HUES6 (cell line): ENCODE data around the gene ANAPC13.

Source experiments
- H3K27ac ChIP-seq: 2 replicates; pipeline ENCODE4 v1.7.0; 2013; ENCODE audit warnings: low read depth, mild to moderate bottlenecking, low read length, inconsistent platforms
- H3K27me3 ChIP-seq: 2 replicates; pipeline ENCODE4 v1.6.1; 2013; ENCODE audit warnings: low read length; ENCODE audit not compliant: control insufficient read depth, insufficient read depth
- H3K36me3 ChIP-seq: 2 replicates; pipeline ENCODE4 v1.6.1; 2013; ENCODE audit warnings: low read length; ENCODE audit not compliant: control insufficient read depth, insufficient read depth
- H3K4me1 ChIP-seq: 2 replicates; pipeline ENCODE4 v1.6.1; 2013; ENCODE audit warnings: low read length; ENCODE audit not compliant: control insufficient read depth, insufficient read depth
- H3K4me3 ChIP-seq: 2 replicates; pipeline ENCODE4 v1.5.1; 2013; ENCODE audit warnings: low read depth, low read length
- H3K9ac ChIP-seq: one replicate; pipeline ENCODE4 v1.6.1; 2013; ENCODE audit warnings: mild to moderate bottlenecking, low read length
- H3K9me3 ChIP-seq: 2 replicates; pipeline ENCODE4 v1.6.1; 2013; ENCODE audit warnings: low read depth, low read length; ENCODE audit not compliant: control insufficient read depth, insufficient read depth

The ANAPC13 gene

GRCh38 chr3:134485718-134486576 lies at the start of gene ANAPC13, which contains the start of gene CEP63:
Gene ANAPC13, minus strand, starts transcription at chr3:134485985. Its CDS starts 3,081 bp downstream, at chr3:134482904.
Gene CEP63, plus strand, starts transcription at chr3:134486057. Its CDS starts 9,264 bp downstream, at chr3:134495321.
- Histone ChIP-seq H3K9ac (peak within 1 kb of the TSS; percentile 98), H3K9me3 (no peaks in the 10 kb centered on the region), H3K4me3 (peak within 1 kb of the TSS; percentile 95), H3K36me3 (peaks cover 22% of the 10 kb centered on the region), H3K27me3 (no peaks in the 10 kb centered on the region), H3K27ac (peak within 1 kb of the TSS; percentile 84), H3K4me1 (peaks cover 14% of the 10 kb centered on the region; the same call in 1 of the 2 replicates)

GRCh38 chr3:134535186-134535970 lies 49.6 kb upstream of the ANAPC13 start:
- Histone ChIP-seq H3K36me3 (peaks cover 20% of the 10 kb centered on the region), H3K27ac (no peak overlapping the region), H3K27me3 (no peaks in the 10 kb centered on the region), H3K9ac (no peak overlapping the region), H3K4me1 (no peaks in the 10 kb centered on the region), H3K4me3 (no peak overlapping the region), H3K9me3 (no peaks in the 10 kb centered on the region)

GRCh38 chr3:134533493-134533892 lies 47.7 kb upstream of the ANAPC13 start:
- no peak overlapping the region for H3K4me3 ChIP-seq
- H3K9me3 ChIP-seq: no peaks in the 10 kb centered on the region
- no peaks in the 10 kb centered on the region for H3K27me3 ChIP-seq
- no peak overlapping the region for H3K9ac ChIP-seq
- no peak overlapping the region for H3K27ac ChIP-seq
- H3K4me1 ChIP-seq: no peaks in the 10 kb centered on the region
- peaks cover 14% of the 10 kb centered on the region for H3K36me3 ChIP-seq

- Histone ChIP-seq H3K9ac (no peak overlapping the region), H3K27me3 (no peaks in the 10 kb centered on the region), H3K9me3 (peaks cover 22% of the 10 kb centered on the region; the same call in 1 of the 2 replicates), H3K4me3 (no peak overlapping the region), H3K27ac (no peak overlapping the region), H3K4me1 (no peaks in the 10 kb centered on the region), H3K36me3 (no peaks in the 10 kb centered on the region)
These were observed 41.9 kb upstream of the ANAPC13 start for GRCh38 chr3:134527538-134528186.

- H3K9me3 ChIP-seq: peaks cover 27% of the 10 kb centered on the region
- H3K4me3 ChIP-seq: no peak overlapping the region
- no peak overlapping the region for H3K9ac ChIP-seq
- H3K36me3 ChIP-seq: no peaks in the 10 kb centered on the region
- H3K4me1 ChIP-seq: no peaks in the 10 kb centered on the region
- H3K27ac ChIP-seq: no peak overlapping the region
- H3K27me3 ChIP-seq: no peaks in the 10 kb centered on the region
These were observed 41.3 kb upstream of the ANAPC13 start for GRCh38 chr3:134527037-134527436.

- Histone ChIP-seq H3K4me3 (no peak overlapping the region), H3K9me3 (peaks cover 27% of the 10 kb centered on the region), H3K27ac (no peak overlapping the region), H3K4me1 (no peaks in the 10 kb centered on the region), H3K27me3 (no peaks in the 10 kb centered on the region), H3K36me3 (no peaks in the 10 kb centered on the region), H3K9ac (no peak overlapping the region)
These were observed 40.5 kb upstream of the ANAPC13 start for GRCh38 chr3:134526319-134526718.

GRCh38 chr3:134525293-134525692 lies 39.5 kb upstream of the ANAPC13 start:
- Histone ChIP-seq H3K9me3 (peaks cover 30% of the 10 kb centered on the region), H3K4me3 (no peak overlapping the region), H3K27ac (no peak overlapping the region), H3K9ac (no peak overlapping the region), H3K27me3 (no peaks in the 10 kb centered on the region), H3K36me3 (no peaks in the 10 kb centered on the region), H3K4me1 (no peaks in the 10 kb centered on the region)

- H3K27me3 ChIP-seq: no peaks in the 10 kb centered on the region
- H3K9me3 ChIP-seq: peaks cover 33% of the 10 kb centered on the region
- H3K27ac ChIP-seq: no peak overlapping the region
- no peak overlapping the region for H3K4me3 ChIP-seq
- no peaks in the 10 kb centered on the region for H3K36me3 ChIP-seq
- no peak overlapping the region for H3K9ac ChIP-seq
- H3K4me1 ChIP-seq: no peaks in the 10 kb centered on the region
These were observed 36.8 kb upstream of the ANAPC13 start for GRCh38 chr3:134522541-134522940.

- Histone ChIP-seq H3K4me3 (no peak overlapping the region), H3K36me3 (no peaks in the 10 kb centered on the region), H3K4me1 (no peaks in the 10 kb centered on the region), H3K27me3 (no peaks in the 10 kb centered on the region), H3K9ac (no peak overlapping the region), H3K9me3 (peaks cover 13% of the 10 kb centered on the region), H3K27ac (no peak overlapping the region)
These were observed 32.0 kb upstream of the ANAPC13 start for GRCh38 chr3:134517791-134518190.

GRCh38 chr3:134516905-134517304 lies 31.1 kb upstream of the ANAPC13 start:
- Histone ChIP-seq H3K4me3 (no peak overlapping the region), H3K4me1 (no peaks in the 10 kb centered on the region), H3K27ac (no peak overlapping the region), H3K9me3 (peaks cover 6% of the 10 kb centered on the region; the same call in 1 of the 2 replicates), H3K36me3 (no peaks in the 10 kb centered on the region; the same call in 1 of the 2 replicates), H3K27me3 (no peaks in the 10 kb centered on the region), H3K9ac (no peak overlapping the region)
